HepG2 (cell line): Measurements from ENCODE around the gene EXOC7. TPM values are rescaled to one million over a fixed set of nuclear protein-coding genes. Genes with fewer than 3 reads are reported as not detected.

ENCODE experiments used
- ATAC-seq: fragments of 200-7000 bp; cut with Tn5 transposase; 3 replicates; pipeline ENCODE4 v1.9.1; 2020; ENCODE audit warnings: mild to moderate bottlenecking, moderate library complexity
- BruUV-seq: library from RNA; stranded (reverse); fragments of 400-500 nt; replicated peaks from 2 replicates; lab custom pipeline; 2021; lab: Mats Ljungman, UMichigan
- CTCF ChIA-PET: fragments of 300-600 bp; formaldehyde crosslinking; extraction: SDS; loops from one replicate; lab custom pipeline; 2021; ENCODE audit warnings: low total read pairs, inconsistent platforms, low intra/inter-chr PET ratio; lab: Yijun Ruan, JAX
- POLR2A ChIA-PET: fragments of 350-600 bp; sonication (Branson Sonifier 250); formaldehyde crosslinking; loops from one replicate; lab custom pipeline; 2020; ENCODE audit warnings: antibody characterized with exemption, inconsistent platforms; lab: Yijun Ruan, JAX
- DNase-seq: peaks from one replicate; pipeline ENCODE4 v3.0.0-alpha.2; 2015; ENCODE audit warnings: low spot score
- FAIRE-seq: peaks from 3 replicates; lab custom pipeline; 2011; peaks lifted over from hg19 to GRCh38; lab: Jason Lieb, UNC
- H2AFZ ChIP-seq: one replicate; pipeline ENCODE4 v1.6.1; 2011; ENCODE audit warnings: low read length, inconsistent platforms
- H3K27ac ChIP-seq: fragments of 300-600 bp; 3 replicates; pipeline ENCODE4 v1.8.0; 2011; ENCODE audit warnings: mixed run types, mild to moderate bottlenecking, mixed read lengths, low read length, inconsistent platforms; ENCODE audit not compliant: insufficient read depth; ENCODE audit errors: extremely low read length
- H3K27me3 ChIP-seq, 2 experiments: fragments of 200-600 bp in 1 of 2; 2 replicates in 1 of 2; 3 replicates in 1 of 2; pipeline versions ENCODE4 v1.6.0 to v1.8.0; 2011; ENCODE audit warnings: low read length in 2 of 2, mild to moderate bottlenecking in 2 of 2, moderate library complexity in 2 of 2, inconsistent platforms in 1 of 2; ENCODE audit not compliant: insufficient read depth in 2 of 2, control insufficient read depth in 1 of 2
- H3K36me3 ChIP-seq, 2 experiments: fragments of 200-600 bp in 1 of 2; replicated peaks in 1 of 2; 2 replicates in 1 of 2; 3 replicates in 1 of 2; pipeline versions ENCODE4 v1.5.1 to v1.8.0; 2011; ENCODE audit warnings: low read length in 2 of 2, inconsistent platforms in 1 of 2; ENCODE audit not compliant: insufficient read depth in 2 of 2, control insufficient read depth in 1 of 2
- H3K4me1 ChIP-seq: 2 replicates; pipeline ENCODE4 v1.5.1; 2012; ENCODE audit warnings: low read length, inconsistent platforms; ENCODE audit not compliant: insufficient read depth
- H3K4me2 ChIP-seq: 2 replicates; pipeline ENCODE4 v1.6.0; 2011; ENCODE audit warnings: low read depth, low read length, inconsistent platforms
- H3K4me3 ChIP-seq, 3 experiments: fragments of 200-600 bp in 1 of 3; sonication (generic), shearing (Covaris generic) in 1 of 3; replicated peaks in 1 of 3; 2 replicates each; pipeline ENCODE4 v1.5.1; 2011 to 2016; ENCODE audit warnings: low read length in 3 of 3, inconsistent platforms in 2 of 3, low read depth in 2 of 3, mild to moderate bottlenecking in 2 of 3, control low read depth in 1 of 3, mixed read lengths in 1 of 3; ENCODE audit not compliant: insufficient read depth in 1 of 3
- H3K79me2 ChIP-seq: one replicate; pipeline ENCODE4 v1.6.1; 2011; ENCODE audit warnings: low read length, inconsistent platforms; ENCODE audit not compliant: insufficient read depth
- H3K9ac ChIP-seq: 2 replicates; pipeline ENCODE4 v1.6.0; 2011; ENCODE audit warnings: mild to moderate bottlenecking, low read depth, low read length, inconsistent platforms; ENCODE audit not compliant: insufficient read depth
- H3K9me3 ChIP-seq: 2 replicates; pipeline ENCODE4 v1.5.1; 2012; ENCODE audit warnings: mild to moderate bottlenecking, low read length
- H4K20me1 ChIP-seq: 2 replicates; pipeline ENCODE4 v1.6.0; 2011; ENCODE audit warnings: inconsistent platforms, mild to moderate bottlenecking, low read length, moderate library complexity; ENCODE audit not compliant: insufficient read depth
- DPF2 ChIP-seq: sonication (generic); formaldehyde crosslinking; IDR thresholded peaks from 2 replicates; pipeline ENCODE4 v1.4.0; 2020; ENCODE audit warnings: mild to moderate bottlenecking, low read depth, missing genetic modification reagents, borderline replicate concordance
- KDM3A ChIP-seq: IDR thresholded peaks from 2 replicates; pipeline ENCODE4 v1.6.1; 2018; ENCODE audit warnings: low read depth, missing compliant biosample characterization
- RBM39 ChIP-seq: fragments of 200-400 bp; formaldehyde crosslinking; IDR thresholded peaks from one replicate; pipeline ENCODE4 v1.6.1; 2018; ENCODE audit warnings: antibody characterized with exemption, mild to moderate bottlenecking, low read depth, low read length; ENCODE audit not compliant: poor library complexity, severe bottlenecking
- SP1 ChIP-seq, 2 experiments: fragments of 450-650 bp in 1 of 2; sonication (generic) in 1 of 2; formaldehyde crosslinking in 1 of 2; IDR thresholded peaks; 2 replicates each; pipeline versions ENCODE4 v1.4.0 to v1.6.1; 2016 to 2020; ENCODE audit warnings: missing genetic modification reagents in 1 of 2
- SP140L ChIP-seq: sonication (generic); formaldehyde crosslinking; IDR thresholded peaks from 2 replicates; pipeline ENCODE4 v1.4.0; 2020; ENCODE audit warnings: missing genetic modification reagents, borderline replicate concordance
- U2AF2 ChIP-seq: fragments of 200-400 bp; formaldehyde crosslinking; IDR thresholded peaks from 2 replicates; pipeline ENCODE4 v1.6.1; 2017; ENCODE audit warnings: low read depth, mild to moderate bottlenecking, low read length
- ZNF296 ChIP-seq: sonication (generic); formaldehyde crosslinking; conservative IDR thresholded peaks from 2 replicates; pipeline ENCODE4 v1.5.0; 2020; ENCODE audit warnings: mild to moderate bottlenecking, missing genetic modification reagents
- WGBS: methylation state at CpG from one replicate; pipeline ENCODE4 v1.1.6; 2017; ENCODE audit warnings: low lambda C conversion rate; 5-methylcytosine and 5-hydroxymethylcytosine counted together
- in situ Hi-C: cut with HindIII; loops from 2 replicates; pipeline ENCODE4 v1.10.0; 2017; ENCODE audit warnings: low pct_unique_long_range_greater_than_20kb; ENCODE audit not compliant: extremely low pct_ligation_motif_present
- intact Hi-C: fragments of 100-400 bp; cut with micrococcal nuclease; formaldehyde crosslinking; loops from one replicate; pipeline ENCODE4 v1.10.0; 2022; ENCODE audit not compliant: unreplicated experiment
- polyA plus RNA-seq, 8 experiments: library from polyadenylated mRNA; depleted of rRNA in 3 of 8; stranded (reverse) in 7 of 8; unstranded in 1 of 8; fragments of >200 nt; fragmentation: Illumina TruSeq in 4 of 8; extraction: Trizol in 4 of 8; gene quantifications; 2 replicates each; pipeline versions ENCODE4 v1.2.1 to v1.2.3, GENCODE V29; 2011 to 2016; ENCODE audit warnings: low read depth in 4 of 8, missing spikeins in 1 of 8, mixed read lengths in 1 of 8; ENCODE audit not compliant: insufficient read depth in 1 of 8
- total RNA-seq, 5 experiments: library from RNA; depleted of rRNA; stranded (reverse); fragments of >200 nt; fragmentation: Illumina TruSeq; extraction: Trizol; gene quantifications; 2 replicates each; pipeline ENCODE4 v1.2.3, GENCODE V29; 2016; ENCODE audit warnings: low read depth in 1 of 5
- TF ChIP-seq, protein P1 (sequence below): IDR thresholded peaks from 2 replicates; pipeline ENCODE4 v1.6.1; 2018; ENCODE audit warnings: missing genetic modification reagents, mild to moderate bottlenecking, missing compliant biosample characterization
- TF ChIP-seq, protein P2 (sequence below): sonication (generic); formaldehyde crosslinking; IDR thresholded peaks from 2 replicates; pipeline ENCODE4 v1.9.0; 2021; ENCODE audit warnings: missing genetic modification reagents, borderline replicate concordance
- TF ChIP-seq, protein P3 (sequence below): sonication (generic); formaldehyde crosslinking; IDR thresholded peaks from 2 replicates; pipeline ENCODE4 v1.8.0; 2022; ENCODE audit warnings: mild to moderate bottlenecking, missing genetic modification reagents, moderate library complexity
- TF ChIP-seq, protein P4 (sequence below): sonication (generic); formaldehyde crosslinking; IDR thresholded peaks from 2 replicates; pipeline ENCODE4 v1.4.0; 2020; ENCODE audit warnings: mild to moderate bottlenecking, missing genetic modification reagents, borderline replicate concordance

The EXOC7 gene
- total and polyA plus RNA-seq, 2 of the 13 experiments (the other 11 are each of a cell fraction or from before 2014, with no cell fraction given) = 86.9 to 116 TPM

DNA sequence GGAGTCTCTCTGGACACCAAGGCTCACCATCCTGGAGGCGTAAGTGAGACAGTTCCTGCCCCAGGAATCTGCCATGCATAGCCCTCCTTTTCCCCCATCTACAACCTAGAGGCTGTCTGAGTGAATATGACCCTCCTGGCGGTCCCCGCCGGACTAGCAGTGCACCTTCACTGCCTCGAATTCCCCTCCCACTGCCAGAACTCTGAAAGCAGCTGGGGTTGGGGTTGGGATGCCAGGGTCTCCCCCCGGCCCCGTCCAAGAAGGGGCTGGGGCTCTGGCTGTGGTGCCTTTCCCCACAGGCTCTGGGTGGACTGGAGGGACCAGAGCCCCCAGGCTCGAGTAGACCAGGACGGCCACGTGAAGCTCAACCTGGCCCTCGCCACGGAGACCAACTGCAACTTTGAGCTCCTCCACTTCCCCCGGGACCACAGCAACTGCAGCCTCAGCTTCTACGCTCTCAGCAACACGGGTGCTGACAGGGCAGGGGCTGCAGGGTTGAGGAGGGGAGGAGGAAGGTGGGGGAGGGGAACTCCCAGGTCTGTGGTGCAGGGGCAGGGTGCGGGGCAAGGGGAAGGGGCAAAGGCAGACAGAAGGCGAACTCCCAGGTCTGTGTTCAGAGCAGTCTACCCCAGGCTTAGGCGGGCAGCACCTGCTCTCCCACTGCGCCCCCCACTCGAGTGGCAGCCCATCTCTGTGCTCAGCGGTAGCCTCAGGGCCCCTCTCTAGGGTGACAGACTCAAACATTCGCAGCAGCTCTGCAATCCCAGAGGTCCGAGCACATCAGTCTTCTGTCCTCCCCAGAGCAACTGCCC, 23.4 kb downstream of the EXOC7 start:
- Histone ChIP-seq H3K9me3 (no peaks in the 10 kb centered on the region), H3K27ac (no peak overlapping the region), H4K20me1 (0 out of 2 replicates have a peak, but pooled peaks cover 8% of the 10 kb centered on the region), H3K27me3 (peaks cover 18 to 40% of the 10 kb centered on the region in 2 experiments; a peak in 4 of 5 replicates), H3K4me3 (no peak overlapping the region), H2AFZ (no peak overlapping the region), H3K36me3 (peaks cover 11 to 14% of the 10 kb centered on the region in 2 experiments; a peak in 4 of 5 replicates), H3K79me2 (no peaks in the 10 kb centered on the region), H3K4me1 (peaks cover 31% of the 10 kb centered on the region), H3K9ac (no peak overlapping the region), H3K4me2 (no peak overlapping the region)
- in situ Hi-C loops (no loop called here), intact Hi-C loops (loop anchor here (2.0 kb wide), 1 partner anchor 23 kb away; the partner anchor contains the start of gene EXOC7)
- DNase-seq = no peak
- BruUV-seq = no TSS peak
- 54% methylated on average over 17 of the region's 23 CpGs for WGBS
- no peak for FAIRE-seq
- peak; percentile 37 for ATAC-seq
- ChIA-PET POLR2A (interaction anchor here (0.9 to 1.5 kb wide), 4 partner anchors 12 to 50 kb away, joined by 3 to 5 read pairs (median 4); partner anchors contain the start of gene EXOC7), CTCF (no interaction called here)
- no peak for TF ChIP-seq SP140L (CRISPR knock-in tag)
- 0 out of 2 replicates have a peak, but pooled peaks have one; percentile 16 for TF ChIP-seq DPF2 (CRISPR knock-in tag)
- TF ChIP-seq RBM39 = peak; percentile 24
- no peak for TF ChIP-seq SP1 (IDR thresholded peaks at IDR 0.05)
- TF ChIP-seq SP1 (CRISPR knock-in tag; IDR thresholded peaks at IDR 0.05) = no peak
- TF ChIP-seq, protein P1, sequence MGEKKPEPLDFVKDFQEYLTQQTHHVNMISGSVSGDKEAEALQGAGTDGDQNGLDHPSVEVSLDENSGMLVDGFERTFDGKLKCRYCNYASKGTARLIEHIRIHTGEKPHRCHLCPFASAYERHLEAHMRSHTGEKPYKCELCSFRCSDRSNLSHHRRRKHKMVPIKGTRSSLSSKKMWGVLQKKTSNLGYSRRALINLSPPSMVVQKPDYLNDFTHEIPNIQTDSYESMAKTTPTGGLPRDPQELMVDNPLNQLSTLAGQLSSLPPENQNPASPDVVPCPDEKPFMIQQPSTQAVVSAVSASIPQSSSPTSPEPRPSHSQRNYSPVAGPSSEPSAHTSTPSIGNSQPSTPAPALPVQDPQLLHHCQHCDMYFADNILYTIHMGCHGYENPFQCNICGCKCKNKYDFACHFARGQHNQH (CRISPR knock-in tag) = peak; percentile 13; the same call in 1 of the 2 replicates
- 0 out of 2 replicates have a peak, but pooled peaks have one; percentile 28 for TF ChIP-seq ZNF296 (CRISPR knock-in tag)
- TF ChIP-seq, protein P2, sequence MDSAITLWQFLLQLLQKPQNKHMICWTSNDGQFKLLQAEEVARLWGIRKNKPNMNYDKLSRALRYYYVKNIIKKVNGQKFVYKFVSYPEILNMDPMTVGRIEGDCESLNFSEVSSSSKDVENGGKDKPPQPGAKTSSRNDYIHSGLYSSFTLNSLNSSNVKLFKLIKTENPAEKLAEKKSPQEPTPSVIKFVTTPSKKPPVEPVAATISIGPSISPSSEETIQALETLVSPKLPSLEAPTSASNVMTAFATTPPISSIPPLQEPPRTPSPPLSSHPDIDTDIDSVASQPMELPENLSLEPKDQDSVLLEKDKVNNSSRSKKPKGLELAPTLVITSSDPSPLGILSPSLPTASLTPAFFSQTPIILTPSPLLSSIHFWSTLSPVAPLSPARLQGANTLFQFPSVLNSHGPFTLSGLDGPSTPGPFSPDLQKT = no peak
- TF ChIP-seq, protein P3, sequence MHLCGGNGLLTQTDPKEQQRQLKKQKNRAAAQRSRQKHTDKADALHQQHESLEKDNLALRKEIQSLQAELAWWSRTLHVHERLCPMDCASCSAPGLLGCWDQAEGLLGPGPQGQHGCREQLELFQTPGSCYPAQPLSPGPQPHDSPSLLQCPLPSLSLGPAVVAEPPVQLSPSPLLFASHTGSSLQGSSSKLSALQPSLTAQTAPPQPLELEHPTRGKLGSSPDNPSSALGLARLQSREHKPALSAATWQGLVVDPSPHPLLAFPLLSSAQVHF = peak; percentile 79; the same call in 1 of the 2 replicates
- TF ChIP-seq, protein P4, sequence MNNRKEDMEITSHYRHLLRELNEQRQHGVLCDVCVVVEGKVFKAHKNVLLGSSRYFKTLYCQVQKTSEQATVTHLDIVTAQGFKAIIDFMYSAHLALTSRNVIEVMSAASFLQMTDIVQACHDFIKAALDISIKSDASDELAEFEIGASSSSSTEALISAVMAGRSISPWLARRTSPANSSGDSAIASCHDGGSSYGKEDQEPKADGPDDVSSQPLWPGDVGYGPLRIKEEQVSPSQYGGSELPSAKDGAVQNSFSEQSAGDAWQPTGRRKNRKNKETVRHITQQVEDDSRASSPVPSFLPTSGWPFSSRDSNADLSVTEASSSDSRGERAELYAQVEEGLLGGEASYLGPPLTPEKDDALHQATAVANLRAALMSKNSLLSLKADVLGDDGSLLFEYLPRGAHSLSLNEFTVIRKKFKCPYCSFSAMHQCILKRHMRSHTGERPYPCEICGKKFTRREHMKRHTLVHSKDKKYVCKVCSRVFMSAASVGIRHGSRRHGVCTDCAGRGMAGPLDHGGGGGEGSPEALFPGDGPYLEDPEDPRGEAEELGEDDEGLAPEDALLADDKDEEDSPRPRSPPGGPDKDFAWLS (CRISPR knock-in tag) = no peak
- TF ChIP-seq KDM3A = 0 out of 2 replicates have a peak, but pooled peaks have one; percentile 6
- no peak for TF ChIP-seq U2AF2
